ENCODE data around the gene MLLT10.
"Not testable (repeated sequence)": the region's sequence is repeated elsewhere in the genome, so short reads cannot be mapped to it uniquely, and the experiment has no call there.

MLLT10 gene

GRCh38 chr10:21593986-21594385, 60.0 kb downstream of the MLLT10 start:
- H3K27ac Mint-ChIP-seq = no peak overlapping the region
- no peaks in the 10 kb centered on the region for H3K9me3 Mint-ChIP-seq

DNA sequence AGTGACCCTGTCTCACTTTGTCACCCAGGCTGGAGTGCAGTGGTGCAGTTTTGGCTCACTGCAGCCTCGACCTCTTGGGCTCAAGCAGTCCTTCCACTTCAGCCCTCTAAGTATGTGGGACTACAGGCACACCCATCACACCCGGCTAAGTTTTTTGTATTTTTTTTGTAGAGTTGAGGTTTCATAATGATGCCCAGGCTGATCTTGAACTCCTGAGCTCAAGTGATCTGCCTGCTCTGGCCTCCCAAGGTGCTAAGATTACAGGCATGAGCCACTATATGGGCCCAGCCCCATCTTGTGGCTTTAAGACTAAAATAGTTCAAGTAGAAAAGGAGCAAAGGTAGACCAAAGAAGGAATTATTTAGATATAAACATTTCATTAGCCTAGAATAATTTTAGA, 65.5 kb downstream of the MLLT10 start:
- no peaks in the 10 kb centered on the region for H3K9me3 Mint-ChIP-seq
- no peak overlapping the region for H3K4me3 Mint-ChIP-seq
- H3K27me3 Mint-ChIP-seq = no peaks in the 10 kb centered on the region
- DNase-seq = no peak
- H3K4me1 Mint-ChIP-seq (ENCODE audit: low read depth) = peaks cover 34% of the 10 kb centered on the region
- H3K36me3 Mint-ChIP-seq (ENCODE audit: low read depth) = peaks cover 57% of the 10 kb centered on the region
- peak overlapping the region; percentile 7 for H3K27ac Mint-ChIP-seq

More at GRCh38 chr10:21593986-21594385, 60.0 kb downstream of the MLLT10 start:
- no peak for DNase-seq
- peaks cover 70% of the 10 kb centered on the region for H3K36me3 Mint-ChIP-seq (ENCODE audit: low read depth)
- no peaks in the 10 kb centered on the region for H3K27me3 Mint-ChIP-seq
- no peak overlapping the region for H3K4me3 Mint-ChIP-seq
- H3K4me1 Mint-ChIP-seq (ENCODE audit: low read depth) = peaks cover 30% of the 10 kb centered on the region

DNA sequence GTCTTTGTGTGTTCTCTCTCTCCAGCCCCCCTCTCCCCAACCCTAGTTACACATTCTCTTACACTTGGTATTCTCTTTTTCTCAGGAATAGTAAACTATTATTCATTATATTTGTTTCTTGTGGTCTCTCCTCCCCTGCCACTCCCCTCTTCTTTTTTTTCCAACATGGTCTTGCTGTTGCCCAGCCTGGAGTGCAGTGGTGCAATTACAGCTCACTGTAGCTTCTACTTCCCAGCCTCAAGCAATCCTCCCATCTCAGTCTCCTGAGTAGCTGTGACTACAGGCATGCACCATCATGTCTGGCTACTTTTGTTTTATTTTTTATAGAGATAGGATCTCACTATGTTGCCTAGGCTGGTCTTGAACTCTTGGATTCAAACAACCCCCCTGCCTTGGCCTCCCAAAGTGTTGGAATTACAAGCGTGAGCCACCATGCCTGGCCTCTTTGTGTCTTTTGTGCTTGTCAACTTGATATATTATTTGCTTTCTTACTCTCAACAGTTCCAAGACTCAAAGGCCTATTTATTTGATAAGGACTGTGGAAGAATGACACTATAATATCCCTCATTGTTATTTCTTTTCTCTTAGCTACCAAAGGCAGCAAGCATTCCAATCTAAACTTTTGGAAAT, 66.9 kb downstream of the MLLT10 start:
- Mint-ChIP-seq H3K36me3 (ENCODE audit: low read depth) (peaks cover 58% of the 10 kb centered on the region), H3K9me3 (no peaks in the 10 kb centered on the region), H3K27ac (peak overlapping the region; percentile 76), H3K4me1 (ENCODE audit: low read depth) (peaks cover 40% of the 10 kb centered on the region), H3K27me3 (no peaks in the 10 kb centered on the region), H3K4me3 (no peak overlapping the region)
- no peak for DNase-seq

- H3K36me3 Mint-ChIP-seq (ENCODE audit: low read depth) = peaks cover 63% of the 10 kb centered on the region
These were observed 68.3 kb downstream of the MLLT10 start for GRCh38 chr10:21602313-21602712.

GRCh38 chr10:21603721-21604120, 69.7 kb downstream of the MLLT10 start:
- Mint-ChIP-seq H3K27me3 (no peaks in the 10 kb centered on the region), H3K9me3 (peaks cover 3% of the 10 kb centered on the region), H3K27ac (no peak overlapping the region), H3K4me1 (ENCODE audit: low read depth) (peaks cover 43% of the 10 kb centered on the region), H3K36me3 (ENCODE audit: low read depth) (peaks cover 62% of the 10 kb centered on the region), H3K4me3 (no peak overlapping the region)
- DNase-seq = no peak

More at GRCh38 chr10:21602313-21602712, 68.3 kb downstream of the MLLT10 start:
- DNase-seq = no peak
- Mint-ChIP-seq H3K4me1 (ENCODE audit: low read depth) (peaks cover 50% of the 10 kb centered on the region), H3K27ac (no peak overlapping the region), H3K27me3 (no peaks in the 10 kb centered on the region), H3K4me3 (no peak overlapping the region), H3K9me3 (no peaks in the 10 kb centered on the region)

GRCh38 chr10:21604651-21605050, 70.6 kb downstream of the MLLT10 start:
- no peak overlapping the region for H3K27ac Mint-ChIP-seq
- no peaks in the 10 kb centered on the region for H3K27me3 Mint-ChIP-seq
- DNase-seq = no peak
- peaks cover 5% of the 10 kb centered on the region for H3K9me3 Mint-ChIP-seq
- H3K36me3 Mint-ChIP-seq (ENCODE audit: low read depth) = peaks cover 66% of the 10 kb centered on the region
- H3K4me3 Mint-ChIP-seq = no peak overlapping the region
- peaks cover 37% of the 10 kb centered on the region for H3K4me1 Mint-ChIP-seq (ENCODE audit: low read depth)

- no peak for DNase-seq
- no peak overlapping the region for H3K4me3 Mint-ChIP-seq
- peaks cover 5% of the 10 kb centered on the region for H3K9me3 Mint-ChIP-seq
- no peak overlapping the region for H3K27ac Mint-ChIP-seq
- peaks cover 72% of the 10 kb centered on the region for H3K36me3 Mint-ChIP-seq (ENCODE audit: low read depth)
- no peaks in the 10 kb centered on the region for H3K27me3 Mint-ChIP-seq
- peaks cover 43% of the 10 kb centered on the region for H3K4me1 Mint-ChIP-seq (ENCODE audit: low read depth)
These were observed 73.9 kb downstream of the MLLT10 start for GRCh38 chr10:21607907-21608306.

DNA sequence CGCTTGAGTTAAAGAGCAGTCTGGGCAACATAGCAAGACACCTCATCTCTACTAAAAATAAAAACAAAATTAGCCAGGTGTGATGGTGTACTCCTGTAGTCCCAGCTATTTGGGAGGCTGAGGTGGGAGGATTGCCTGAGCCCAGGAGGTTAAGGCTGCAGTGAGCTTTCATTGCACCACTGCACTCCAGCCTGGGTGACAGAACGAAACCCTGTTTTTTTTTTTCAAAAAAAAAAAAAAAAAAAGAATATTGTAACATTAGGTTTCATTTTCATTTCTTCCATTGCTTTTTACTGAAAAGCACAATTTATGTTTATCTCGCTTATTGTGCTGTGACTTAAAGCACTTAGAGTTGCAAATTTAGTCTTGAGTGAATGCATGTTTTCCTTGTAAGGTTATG, 80.0 kb downstream of the MLLT10 start:
- H3K4me1 Mint-ChIP-seq (ENCODE audit: low read depth) = peaks cover 33% of the 10 kb centered on the region
- no peak for DNase-seq
- H3K27ac Mint-ChIP-seq = peak overlapping the region; percentile 77
- H3K4me3 Mint-ChIP-seq = no peak overlapping the region
- peaks cover 58% of the 10 kb centered on the region for H3K36me3 Mint-ChIP-seq (ENCODE audit: low read depth)
- H3K27me3 Mint-ChIP-seq = no peaks in the 10 kb centered on the region
- no peaks in the 10 kb centered on the region for H3K9me3 Mint-ChIP-seq

GRCh38 chr10:21617267-21617666, 83.2 kb downstream of the MLLT10 start:
- Mint-ChIP-seq H3K27ac (no peak overlapping the region), H3K27me3 (no peaks in the 10 kb centered on the region), H3K4me1 (ENCODE audit: low read depth) (peaks cover 19% of the 10 kb centered on the region), H3K4me3 (no peak overlapping the region), H3K9me3 (no peaks in the 10 kb centered on the region), H3K36me3 (ENCODE audit: low read depth) (peaks cover 55% of the 10 kb centered on the region)
- no peak for DNase-seq

GRCh38 chr10:21623291-21623690, 89.3 kb downstream of the MLLT10 start:
- Mint-ChIP-seq H3K4me1 (ENCODE audit: low read depth) (peaks cover 28% of the 10 kb centered on the region), H3K9me3 (no peaks in the 10 kb centered on the region), H3K36me3 (ENCODE audit: low read depth) (peaks cover 79% of the 10 kb centered on the region)

GRCh38 chr10:21624421-21624820, 90.4 kb downstream of the MLLT10 start:
- H3K9me3 Mint-ChIP-seq, H3K27me3 Mint-ChIP-seq, H3K27ac Mint-ChIP-seq, H3K4me3 Mint-ChIP-seq, DNase-seq: not testable (repeated sequence)
- Mint-ChIP-seq H3K4me1 (ENCODE audit: low read depth) (peaks cover 29% of the 10 kb centered on the region), H3K36me3 (ENCODE audit: low read depth) (peaks cover 77% of the 10 kb centered on the region)

More at GRCh38 chr10:21623291-21623690, 89.3 kb downstream of the MLLT10 start:
- DNase-seq = no peak
- no peaks in the 10 kb centered on the region for H3K27me3 Mint-ChIP-seq
- no peak overlapping the region for H3K4me3 Mint-ChIP-seq
- H3K27ac Mint-ChIP-seq = no peak overlapping the region

GRCh38 chr10:21624951-21625350, 90.9 kb downstream of the MLLT10 start:
- Mint-ChIP-seq H3K36me3 (ENCODE audit: low read depth) (peaks cover 79% of the 10 kb centered on the region), H3K27ac (no peak overlapping the region), H3K4me1 (ENCODE audit: low read depth) (peaks cover 30% of the 10 kb centered on the region), H3K4me3 (no peak overlapping the region), H3K9me3 (no peaks in the 10 kb centered on the region), H3K27me3 (no peaks in the 10 kb centered on the region)
- DNase-seq = no peak

DNA sequence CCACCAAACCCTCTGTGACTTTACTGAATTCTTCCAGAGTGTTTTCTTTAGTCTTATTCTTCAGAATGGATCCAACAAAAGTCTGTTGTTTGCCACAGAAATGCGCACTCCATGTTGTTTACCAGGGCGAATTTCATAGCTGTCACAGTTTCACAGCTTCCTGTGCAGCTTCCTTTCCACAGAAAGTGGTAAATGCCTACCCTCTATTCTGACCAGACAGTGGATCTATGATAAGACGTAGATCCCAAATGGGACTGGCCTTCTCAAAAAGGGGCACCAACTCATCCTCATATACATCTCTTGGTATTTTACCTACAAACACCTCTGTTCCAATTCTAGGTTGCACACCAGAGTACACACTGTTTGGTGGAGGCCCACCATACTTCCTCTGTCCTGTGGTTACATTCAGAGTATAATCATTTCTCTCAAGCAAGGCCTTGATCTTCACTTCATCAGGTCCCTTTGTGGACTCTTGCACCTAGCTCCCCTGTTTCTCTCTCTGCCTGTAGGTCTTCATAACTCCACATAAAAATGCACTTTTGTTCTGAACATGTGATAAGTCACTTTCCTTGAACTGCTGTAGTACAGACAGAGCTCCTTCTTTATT, 91.7 kb downstream of the MLLT10 start:
- no peak overlapping the region for H3K27ac Mint-ChIP-seq
- H3K36me3 Mint-ChIP-seq (ENCODE audit: low read depth) = peaks cover 81% of the 10 kb centered on the region
- H3K27me3 Mint-ChIP-seq = no peaks in the 10 kb centered on the region
- peaks cover 33% of the 10 kb centered on the region for H3K4me1 Mint-ChIP-seq (ENCODE audit: low read depth)
- no peak overlapping the region for H3K4me3 Mint-ChIP-seq
- H3K9me3 Mint-ChIP-seq = no peaks in the 10 kb centered on the region
- DNase-seq = no peak

DNA sequence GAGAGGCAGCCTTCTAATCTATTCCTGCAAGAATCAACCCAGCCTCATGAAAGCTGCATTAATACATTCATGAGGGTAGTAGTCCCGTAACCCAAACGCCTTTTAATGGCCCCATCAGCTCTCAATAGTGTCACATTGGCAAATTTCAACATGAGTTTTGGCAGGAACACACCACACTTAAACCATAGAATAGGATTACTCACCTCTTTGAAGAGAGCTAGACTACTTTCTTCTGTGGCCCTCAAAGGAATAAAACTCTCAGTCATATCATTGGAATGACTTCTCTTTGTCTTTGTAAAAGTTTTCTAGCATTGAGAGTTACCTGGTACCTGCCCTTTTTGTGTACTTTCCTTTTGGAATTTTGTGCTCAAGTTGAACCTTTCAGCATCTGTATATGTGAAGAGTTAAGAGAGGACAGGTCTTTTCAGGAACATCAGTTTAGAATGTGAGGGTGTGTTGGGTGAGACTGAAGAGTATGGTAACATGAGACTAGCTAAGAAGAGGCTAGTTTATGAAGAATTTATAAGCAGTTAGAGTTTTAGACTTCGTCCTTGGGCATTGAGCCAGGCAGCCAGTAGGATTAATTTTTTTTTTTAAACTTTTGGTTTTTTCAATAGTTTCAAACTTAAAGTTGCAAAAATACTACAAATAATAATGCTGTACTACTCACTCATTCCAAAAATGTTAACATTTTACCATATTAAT, 92.6 kb downstream of the MLLT10 start:
- no peak overlapping the region for H3K4me3 Mint-ChIP-seq
- no peaks in the 10 kb centered on the region for H3K27me3 Mint-ChIP-seq
- no peak for DNase-seq
- H3K36me3 Mint-ChIP-seq (ENCODE audit: low read depth) = peaks cover 86% of the 10 kb centered on the region
- H3K4me1 Mint-ChIP-seq (ENCODE audit: low read depth) = peaks cover 38% of the 10 kb centered on the region
- H3K27ac Mint-ChIP-seq = no peak overlapping the region
- H3K9me3 Mint-ChIP-seq = no peaks in the 10 kb centered on the region

DNA sequence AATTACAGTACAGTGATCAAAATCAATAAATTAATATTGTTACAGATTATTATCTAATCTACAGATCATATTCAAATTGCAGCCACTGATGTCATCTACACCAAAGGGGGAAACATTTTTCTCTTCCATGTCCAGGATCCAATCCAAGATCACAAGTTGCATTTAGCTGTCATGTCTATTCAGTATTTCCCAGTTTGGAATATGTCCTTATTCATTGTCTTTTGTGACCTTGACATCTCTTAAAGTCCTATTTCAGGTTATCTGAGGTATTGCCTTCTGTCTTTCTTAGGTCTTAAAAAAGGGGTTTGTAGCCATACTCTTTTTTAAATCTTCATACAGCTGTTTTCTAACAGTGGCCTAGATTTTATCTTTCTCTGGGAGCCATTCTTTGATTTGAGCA, 93.3 kb downstream of the MLLT10 start:
- no peaks in the 10 kb centered on the region for H3K27me3 Mint-ChIP-seq
- peaks cover 40% of the 10 kb centered on the region for H3K4me1 Mint-ChIP-seq (ENCODE audit: low read depth)
- H3K27ac Mint-ChIP-seq = no peak overlapping the region
- peaks cover 86% of the 10 kb centered on the region for H3K36me3 Mint-ChIP-seq (ENCODE audit: low read depth)
- H3K4me3 Mint-ChIP-seq = no peak overlapping the region
- no peaks in the 10 kb centered on the region for H3K9me3 Mint-ChIP-seq
- no peak for DNase-seq
